Activated T-cell treated with anti-CD3 and anti-CD28 coated beads for 1 hour (primary cell): ENCODE measurements around the gene TP53TG5.
"Not testable (repeated sequence)": the region's sequence is repeated elsewhere in the genome, so short reads cannot be mapped to it uniquely, and the experiment has no call there.

ENCODE experiments used
- DNase-seq: peaks from one replicate; pipeline ENCODE4 v3.0.0-alpha.2; 2020; ENCODE audit warnings: low read depth

TP53TG5 gene

GRCh38 chr20:45366192-45366591, 11.9 kb downstream of the TP53TG5 start:
- DNase-seq: no peak

- DNase-seq: no peak
These were observed 12.6 kb downstream of the TP53TG5 start for GRCh38 chr20:45365444-45365970.

- no peak for DNase-seq
These were observed 14.3 kb downstream of the TP53TG5 start for GRCh38 chr20:45363611-45364492.

- DNase-seq: peak; percentile 99
These were observed 15.1 kb downstream of the TP53TG5 start, which contains the start of gene SYS1 for GRCh38 chr20:45362804-45363610. Gene SYS1 (plus strand): TSS chr20:45363156. CDS start chr20:45363532, 376 bp downstream.

GRCh38 chr20:45361793-45362192, 16.3 kb downstream of the TP53TG5 start:
- no peak for DNase-seq

GRCh38 chr20:45359406-45360148, 18.5 kb downstream of the TP53TG5 start:
- DNase-seq: no peak

GRCh38 chr20:45359069-45359405, 19.1 kb downstream of the TP53TG5 start:
- no peak for DNase-seq

- DNase-seq: no peak
These were observed 19.6 kb downstream of the TP53TG5 start for GRCh38 chr20:45358282-45359068.

GRCh38 chr20:45355209-45356084, 22.7 kb downstream of the TP53TG5 start:
- DNase-seq: no peak

- DNase-seq: no peak
These were observed 23.5 kb downstream of the TP53TG5 start for GRCh38 chr20:45354423-45355208.

GRCh38 chr20:45353746-45354145, 24.4 kb downstream of the TP53TG5 start:
- DNase-seq: no peak

GRCh38 chr20:45352729-45353128, 25.4 kb downstream of the TP53TG5 start:
- no peak for DNase-seq

- DNase-seq: not testable (repeated sequence)
These were observed 27.3 kb downstream of the TP53TG5 start for GRCh38 chr20:45350795-45351194.

- no peak for DNase-seq
These were observed 27.9 kb downstream of the TP53TG5 start for GRCh38 chr20:45350217-45350616.

- DNase-seq: peak; percentile 44
These were observed 30.0 kb downstream of the TP53TG5 start, which contains the start of gene SDC4 for GRCh38 chr20:45347936-45348778. Gene SDC4 (minus strand): TSS chr20:45348424. CDS start chr20:45348384, 40 bp downstream.

GRCh38 chr20:45347297-45347935, 30.7 kb downstream of the TP53TG5 start:
- DNase-seq: no peak

- no peak for DNase-seq
These were observed 31.3 kb downstream of the TP53TG5 start for GRCh38 chr20:45346851-45347250.

GRCh38 chr20:45346291-45346718, 31.8 kb downstream of the TP53TG5 start:
- DNase-seq: no peak
